Superior temporal gyrus (tissue), 1 donor: ENCODE data around the gene MRTFA.
"Not testable (repeated sequence)": the region's sequence is repeated elsewhere in the genome, so short reads cannot be mapped to it uniquely, and the experiment has no call there.

Source experiments
- DNase-seq: peaks from one replicate; pipeline ENCODE4 v3.0.0-alpha.2; 2016; ENCODE audit errors: extremely low spot score

Gene MRTFA

DNA sequence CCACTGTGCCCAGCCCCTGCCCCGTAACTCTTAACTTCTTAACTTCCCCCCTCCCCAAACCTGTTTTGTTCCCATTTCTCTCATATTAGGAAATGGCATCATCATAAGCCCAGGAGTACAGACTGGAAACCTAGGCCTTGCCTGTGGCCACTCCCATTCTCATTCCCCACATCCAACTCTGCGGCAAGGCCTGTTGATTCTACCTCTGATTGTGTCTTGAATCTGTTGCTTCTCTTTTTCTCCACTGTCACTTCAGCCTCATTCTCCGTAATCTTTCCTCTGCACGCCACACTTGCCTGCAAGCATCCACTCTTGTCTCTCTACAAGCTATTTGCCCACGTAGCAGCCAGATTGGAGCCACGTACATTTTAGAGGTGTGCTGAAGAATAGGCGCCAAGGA is 240.9 kb downstream of the MRTFA start:
- no peak for DNase-seq

DNA sequence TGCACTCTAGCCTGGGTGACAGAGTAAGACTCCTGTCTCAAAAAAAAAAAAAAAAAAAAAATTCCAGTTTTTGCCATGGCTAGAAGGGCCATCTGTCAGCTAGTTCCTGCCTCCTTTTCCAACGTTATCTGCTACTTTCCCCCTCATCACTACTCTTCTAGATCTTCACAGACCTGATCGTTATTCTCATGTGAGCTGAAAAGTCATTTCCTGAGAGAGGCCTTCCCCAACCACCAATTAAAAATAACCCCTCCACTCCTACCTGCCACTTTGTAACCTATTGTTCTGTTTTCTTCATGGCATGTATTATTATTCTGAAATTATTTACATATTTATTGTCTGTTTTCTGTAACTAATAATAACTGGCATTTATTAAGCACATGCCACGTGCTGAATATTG is 241.9 kb downstream of the MRTFA start:
- no peak for DNase-seq

DNA sequence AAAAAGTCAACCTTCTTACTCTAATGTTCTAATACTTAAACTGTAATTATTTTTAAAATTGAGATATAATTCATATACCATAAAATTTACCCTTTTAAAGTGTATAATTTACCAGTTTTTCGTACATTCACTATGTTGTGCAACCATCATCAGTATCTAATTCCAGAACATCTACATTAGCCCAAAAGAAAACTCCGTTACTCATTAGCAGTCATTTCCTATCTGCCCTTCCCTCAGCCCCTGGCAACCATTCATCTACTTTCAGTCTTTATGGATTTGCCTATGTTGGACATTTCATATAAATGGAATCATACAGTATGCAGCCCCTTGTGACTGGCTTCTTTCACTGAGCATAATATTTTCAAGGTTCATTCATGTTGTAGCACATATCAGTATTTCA is 243.9 kb downstream of the MRTFA start:
- DNase-seq: no peak

DNA sequence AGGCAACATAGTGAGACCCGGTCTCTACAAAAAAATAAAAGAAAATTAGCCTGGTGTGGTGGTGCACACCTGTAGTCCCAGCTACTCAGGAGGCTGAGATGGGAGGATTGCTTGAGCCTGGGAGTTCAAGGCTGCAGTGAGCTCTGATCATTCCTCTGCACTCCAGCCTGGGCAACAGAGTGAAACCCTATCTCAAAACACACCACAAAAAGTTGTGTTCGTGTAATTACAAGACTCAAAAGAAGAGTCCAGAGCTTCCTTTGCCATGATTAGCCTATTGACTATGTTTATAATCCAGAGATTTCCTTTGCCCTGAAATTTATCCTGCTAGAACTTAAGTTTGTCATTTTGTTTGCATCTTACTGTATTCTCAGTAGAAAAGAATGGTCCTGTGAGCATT is 245.1 kb downstream of the MRTFA start:
- no peak for DNase-seq

DNA sequence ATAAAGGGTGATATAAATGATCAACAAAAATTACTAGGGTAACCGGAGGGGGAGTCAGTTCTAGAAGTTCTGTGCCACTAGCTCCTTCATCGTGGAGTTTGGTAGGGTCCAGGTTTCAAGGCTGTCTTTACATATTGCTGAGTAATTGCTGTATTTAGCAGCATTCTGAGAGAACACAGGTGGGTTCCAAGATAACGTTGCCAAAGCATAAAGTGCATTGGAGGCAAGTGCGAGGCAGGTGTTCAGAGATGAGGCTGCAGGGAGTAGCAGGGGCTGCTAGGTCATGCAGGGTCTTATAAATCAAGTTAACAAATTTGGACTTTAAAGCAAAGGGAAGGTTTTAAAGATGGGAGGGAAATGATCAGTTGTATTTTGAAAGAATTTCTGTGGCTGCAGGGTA is 248.3 kb downstream of the MRTFA start:
- no peak for DNase-seq

DNA sequence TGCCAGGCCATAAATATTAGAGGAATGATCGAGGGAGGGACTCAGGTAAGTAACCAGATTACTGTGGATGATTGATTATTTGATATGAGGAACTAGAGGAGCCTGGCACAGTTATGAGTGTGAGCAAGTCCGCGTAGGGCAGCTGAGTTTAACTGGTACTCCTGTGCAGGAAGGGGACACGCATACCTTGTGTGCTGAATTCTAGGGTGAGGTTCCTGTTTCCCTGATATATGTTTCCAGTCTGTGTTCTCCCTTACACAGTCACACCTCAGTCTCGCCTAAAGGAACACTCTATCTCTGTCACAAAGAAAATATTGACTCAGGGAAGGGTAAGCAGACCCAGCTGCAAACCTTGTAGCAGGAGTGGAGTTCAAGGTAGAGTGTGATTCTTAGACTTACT is 248.8 kb downstream of the MRTFA start:
- DNase-seq: no peak

DNA sequence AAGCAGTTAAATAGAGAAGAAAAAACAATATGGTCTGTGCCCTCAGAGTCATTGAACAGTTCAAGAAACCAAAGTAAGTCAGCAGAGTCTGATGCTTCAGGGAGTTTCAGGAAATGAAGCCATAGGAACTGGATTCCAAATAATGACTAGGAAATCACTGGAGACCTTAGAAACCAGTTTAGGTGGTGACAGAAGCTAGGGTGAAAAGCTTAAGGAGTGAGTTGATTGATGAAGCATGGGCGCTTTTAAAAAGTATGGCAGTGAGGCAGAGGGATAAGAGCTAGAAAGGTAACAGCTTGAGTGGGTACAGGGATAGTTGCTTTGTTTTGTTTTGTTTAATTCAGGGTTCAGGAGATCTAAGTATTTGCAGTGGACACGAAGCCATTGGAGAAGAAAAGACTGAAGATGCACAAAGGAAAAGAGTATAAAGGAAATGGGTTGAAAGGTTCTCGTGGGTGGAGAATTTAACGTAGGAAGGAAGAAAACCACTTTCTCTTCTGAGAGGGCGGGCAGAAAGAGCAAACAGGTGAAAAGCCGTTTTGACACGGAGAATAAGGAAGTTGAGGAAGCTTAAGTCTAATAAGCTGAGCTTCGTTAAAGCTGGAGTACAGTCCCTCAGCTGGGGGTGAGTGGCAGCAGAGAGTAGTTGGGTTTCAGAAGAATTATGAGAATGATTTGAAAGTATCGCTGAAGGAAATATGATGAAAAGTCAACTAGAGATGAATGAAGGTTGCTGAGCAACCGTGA is 251.3 kb downstream of the MRTFA start:
- DNase-seq: no peak

DNA sequence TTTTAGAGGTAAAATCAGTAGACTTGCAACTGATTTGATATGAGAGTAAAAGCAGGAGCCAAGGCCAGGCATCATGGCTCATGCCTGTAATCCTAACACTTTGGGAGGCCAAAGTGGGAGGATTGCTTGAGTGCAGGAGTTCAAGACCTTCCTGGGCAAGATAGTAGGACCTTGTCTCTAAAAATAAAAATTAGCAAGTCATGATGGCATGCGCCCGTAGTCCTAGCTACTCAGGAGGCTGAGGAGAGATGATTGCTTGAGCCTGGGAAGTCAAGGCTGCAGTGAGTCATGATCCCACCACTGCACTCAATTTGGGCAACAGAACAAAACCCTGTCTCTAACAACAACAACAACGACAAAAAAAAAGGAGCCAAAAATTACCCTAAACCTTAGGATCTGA is 252.6 kb downstream of the MRTFA start:
- DNase-seq: no peak

DNA sequence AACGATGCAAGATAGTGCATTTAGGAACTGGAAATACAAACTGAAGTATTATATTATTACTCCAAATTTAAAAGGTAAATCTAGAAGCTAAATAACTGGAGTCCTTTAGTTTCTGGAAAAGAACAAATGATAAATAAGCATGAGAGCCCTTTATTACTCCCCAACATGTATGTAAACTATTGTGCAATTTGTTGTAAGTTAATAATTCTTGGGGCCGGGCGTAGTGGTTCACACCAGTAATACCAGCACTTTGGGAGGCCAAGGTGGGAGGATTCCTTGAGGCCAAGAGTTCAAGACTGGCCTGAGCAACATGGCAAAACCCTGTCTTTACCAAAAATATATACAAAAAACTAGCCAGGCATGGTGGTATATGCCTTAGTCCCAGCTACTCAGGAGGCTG is 255.1 kb downstream of the MRTFA start:
- no peak for DNase-seq

DNA sequence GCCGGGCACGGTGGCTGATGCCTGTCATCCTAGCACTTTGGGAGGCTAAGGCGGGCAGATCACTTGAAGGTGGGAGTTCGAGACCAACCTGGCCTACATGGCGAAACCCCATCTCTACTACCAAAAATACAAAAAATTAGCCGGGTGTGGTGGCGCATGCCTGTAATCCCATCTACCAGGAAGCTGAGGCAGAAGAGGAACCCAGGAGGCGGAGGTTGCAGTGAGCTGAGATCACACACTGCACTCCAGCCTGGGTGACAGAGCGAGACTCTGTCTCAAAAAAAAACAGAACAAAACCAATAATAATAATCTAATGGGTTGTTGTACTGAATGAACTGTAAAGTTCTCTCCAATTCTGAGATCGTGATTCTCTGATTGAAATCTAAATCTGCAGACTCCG is 258.1 kb downstream of the MRTFA start:
- not testable (repeated sequence) for DNase-seq

DNA sequence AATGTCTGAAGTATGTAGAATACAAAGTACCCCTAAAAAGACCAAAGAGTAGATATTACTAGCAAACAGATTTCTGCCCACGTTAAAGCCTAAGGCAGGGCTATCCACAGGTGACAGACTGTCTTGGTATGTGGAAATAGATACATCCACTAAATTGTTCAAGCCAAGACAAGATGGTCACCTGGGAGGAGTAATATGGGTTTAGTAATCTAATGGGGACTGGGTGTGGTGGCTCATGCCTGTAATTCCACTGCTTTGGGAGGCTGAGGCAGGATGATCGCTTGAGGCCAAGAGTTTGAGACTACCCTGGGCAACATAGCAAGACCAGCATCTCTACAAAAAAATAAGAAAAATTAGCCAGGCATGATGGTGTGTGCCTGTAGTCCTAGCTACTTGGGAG is 258.6 kb downstream of the MRTFA start:
- no peak for DNase-seq

DNA sequence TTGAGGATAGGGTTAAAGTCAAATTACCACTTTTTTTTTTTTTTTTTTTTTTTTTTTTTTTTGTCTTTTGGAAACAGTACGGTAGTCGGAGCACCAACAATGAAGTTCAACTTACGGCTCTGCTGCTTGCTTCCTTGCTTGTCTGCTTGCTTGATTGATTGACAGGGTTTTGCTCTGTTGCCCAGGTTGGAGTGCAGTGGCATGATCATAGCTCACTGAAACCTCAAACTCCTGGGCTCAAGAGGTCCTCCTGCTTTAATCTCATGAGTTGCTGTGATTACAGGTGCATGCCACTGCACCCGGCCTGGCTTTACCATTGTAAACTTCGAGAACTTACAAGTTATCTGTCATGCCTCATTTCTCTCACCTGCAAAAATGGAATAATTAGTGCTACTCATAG is 260.4 kb downstream of the MRTFA start:
- DNase-seq: no peak

DNA sequence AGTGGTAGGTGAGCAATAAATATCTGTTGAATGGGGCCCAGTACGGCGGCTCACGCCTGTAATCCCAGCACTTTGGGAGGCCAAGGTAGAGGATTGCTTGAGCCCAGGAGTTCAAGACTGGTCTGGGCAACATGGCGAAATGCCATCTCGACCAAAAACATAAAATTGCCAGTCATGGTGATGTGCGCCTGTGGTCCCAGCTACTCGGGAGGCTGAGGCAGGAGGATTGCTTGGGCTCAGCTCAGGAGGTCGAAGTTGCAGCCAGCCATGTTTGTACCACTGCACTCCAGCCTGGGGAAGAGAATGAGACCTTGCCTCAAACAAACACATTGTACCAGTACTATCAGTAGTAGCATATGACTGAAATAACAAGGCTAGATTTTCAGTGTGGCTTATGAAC is 262.0 kb downstream of the MRTFA start:
- DNase-seq: no peak

DNA sequence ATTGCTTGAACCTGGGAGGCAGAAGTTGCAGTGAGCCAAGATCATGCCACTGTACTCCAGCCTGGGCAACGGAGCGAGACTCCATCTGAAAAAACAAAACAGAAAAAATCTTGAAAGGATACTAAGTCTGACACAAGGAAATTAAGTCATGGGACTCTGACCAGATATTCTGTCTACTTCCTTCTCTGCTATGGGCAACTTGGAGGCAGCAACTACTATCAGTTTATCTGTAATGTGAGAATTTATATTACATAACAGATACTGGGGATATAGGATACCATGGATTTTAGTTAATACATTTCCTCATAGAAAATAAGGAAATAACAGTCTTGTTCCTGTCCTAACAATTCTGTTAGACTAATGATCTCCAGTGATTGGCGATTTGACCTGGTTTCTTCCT is 267.7 kb downstream of the MRTFA start:
- DNase-seq: no peak

DNA sequence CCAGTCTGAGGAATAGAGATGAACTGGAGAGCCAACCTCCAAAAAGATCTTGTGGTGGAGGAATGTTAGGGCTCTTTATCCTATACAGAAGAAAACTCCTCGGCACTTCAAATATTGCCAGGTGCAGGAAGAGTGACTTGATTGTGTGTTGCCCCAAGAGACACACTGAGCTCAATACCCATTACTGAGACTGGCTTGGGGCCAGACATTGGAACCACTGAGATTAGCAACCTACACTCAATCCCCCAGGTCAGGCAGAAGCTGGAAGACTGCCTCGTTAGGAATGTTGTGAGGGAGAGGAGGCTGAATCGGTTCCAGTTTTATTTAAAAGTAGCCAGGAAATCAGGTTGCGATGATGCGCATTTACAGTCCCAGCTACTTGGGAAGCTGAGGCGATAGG is 268.5 kb downstream of the MRTFA start:
- DNase-seq: no peak

DNA sequence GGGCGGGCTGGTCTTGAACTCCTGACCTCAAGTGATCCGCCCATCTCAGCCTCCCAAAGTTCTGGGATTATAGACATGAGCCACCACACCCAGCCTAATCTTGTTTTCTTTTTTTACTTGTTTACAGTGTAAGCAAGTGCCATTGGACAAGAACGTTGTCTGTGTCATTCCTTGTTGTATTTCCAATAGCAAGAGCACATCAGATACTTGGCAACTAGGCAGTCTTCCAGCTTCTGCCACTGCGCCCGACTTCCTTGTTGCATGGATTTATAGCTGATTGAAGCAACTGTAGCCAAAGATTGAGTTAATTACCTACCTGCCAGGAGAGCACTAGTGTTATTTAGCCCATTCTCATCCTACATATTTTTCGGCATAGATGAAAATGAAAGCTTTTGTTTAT is 269.2 kb downstream of the MRTFA start:
- no peak for DNase-seq

DNA sequence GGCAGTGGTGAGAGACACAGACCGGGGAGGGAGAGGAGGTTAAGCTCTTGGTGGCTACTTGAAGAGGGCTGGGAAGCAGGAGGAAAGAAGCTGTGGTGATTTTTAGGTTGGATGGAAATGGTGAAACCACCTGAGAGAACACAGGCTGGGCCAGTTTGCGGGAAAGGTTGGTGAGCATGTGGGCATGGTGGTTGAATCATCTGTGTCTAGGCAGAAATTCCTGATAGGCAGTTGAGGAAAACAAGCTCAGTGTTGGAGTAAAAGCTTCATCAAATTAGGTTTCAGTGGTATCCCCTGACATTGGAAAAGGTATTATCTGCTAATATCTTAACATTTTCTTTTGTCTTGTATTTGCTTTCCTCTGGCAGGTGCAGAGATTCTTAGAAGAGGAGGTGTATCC is 270.5 kb downstream of the MRTFA start:
- DNase-seq: no peak

DNA sequence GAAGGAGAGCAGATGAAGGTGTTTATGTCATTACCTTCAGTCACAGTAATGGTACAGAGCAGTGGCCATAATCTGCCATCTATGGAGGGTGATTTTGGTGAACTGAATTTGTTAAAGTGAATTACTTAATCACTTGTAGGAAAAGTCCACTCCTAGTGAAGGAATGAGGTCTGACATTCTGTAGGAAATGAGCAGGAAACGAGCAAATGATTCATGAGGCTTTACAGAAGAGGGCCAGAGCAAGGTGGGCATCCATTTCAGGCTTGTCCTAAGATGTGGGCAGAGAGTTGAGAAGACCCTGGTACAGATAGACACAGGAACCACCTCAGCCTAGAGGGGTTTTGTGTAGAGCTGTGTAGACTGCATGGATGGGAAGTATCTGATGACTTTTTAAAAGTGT is 272.1 kb downstream of the MRTFA start:
- DNase-seq: no peak

DNA sequence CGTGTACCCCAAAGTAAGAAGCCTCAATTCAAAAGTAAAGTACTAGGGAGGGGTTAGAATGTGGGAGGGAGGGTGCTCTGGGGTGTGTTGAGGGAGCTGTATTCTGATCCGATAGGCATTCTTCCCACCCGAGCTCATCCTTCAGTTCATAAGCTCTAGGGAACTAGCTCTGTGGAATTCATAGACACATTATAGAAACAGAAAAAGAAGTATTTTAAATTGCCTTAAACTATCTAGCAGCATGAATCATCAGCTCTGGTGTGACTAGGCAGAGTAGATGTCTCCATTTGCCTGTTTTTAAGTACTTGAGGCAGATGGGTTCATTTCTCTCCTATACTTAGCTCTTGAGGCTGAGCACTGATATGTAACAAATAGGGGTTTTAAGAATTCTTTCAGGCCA is 273.5 kb downstream of the MRTFA start:
- peak; percentile 29 for DNase-seq

DNA sequence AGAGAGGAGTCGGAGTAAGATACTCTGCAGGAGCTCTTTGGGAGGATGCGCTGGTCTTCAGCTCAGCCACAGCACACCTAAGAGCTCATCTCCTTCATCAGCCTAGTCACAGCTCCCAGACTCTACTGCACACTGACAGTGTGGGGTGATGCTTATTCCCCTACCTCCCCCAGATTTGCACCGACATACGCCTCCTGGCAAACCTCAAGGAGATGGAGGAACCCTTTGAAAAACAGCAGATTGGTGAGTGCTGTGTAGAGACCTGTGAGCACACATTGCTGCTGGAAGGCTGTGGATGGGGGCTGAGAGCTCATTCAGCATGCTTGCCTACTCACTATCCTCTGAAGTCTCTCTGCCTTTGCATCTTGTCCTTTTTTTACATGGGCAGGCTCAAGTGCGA is 275.4 kb downstream of the MRTFA start:
- DNase-seq: no peak
